ENCODE results near the gene AKAP3.

GRCh38 chr12:4648104-4648500, 749 bp downstream of the AKAP3 start:
- TF ChIP-seq CTCF (IDR thresholded peaks at IDR 0.05) (no peak), POLR2AphosphoS5 (IDR thresholded peaks at IDR 0.05; ENCODE audit: low read depth, low read length) (no peak), REST (IDR thresholded peaks at IDR 0.05; ENCODE audit: insufficient read depth in 1 of 2, low read depth in 2 of 2, low read length in 1 of 2) (no peak)

Data from Panc1 (cell line).